Type B pancreatic cell (in vitro differentiated cells): Measurements from ENCODE around the gene RAPGEF4. TPM values are rescaled to one million over a fixed set of nuclear protein-coding genes. Genes with fewer than 3 reads are reported as not detected.

Experiments
- DNase-seq: peaks from one replicate; pipeline ENCODE4 v3.0.0; 2021; ENCODE audit warnings: mixed read lengths; ENCODE audit not compliant: unreplicated experiment; ENCODE audit errors: extremely low spot score
- H3K27ac Mint-ChIP-seq: 2 replicates; pipeline ENCODE4 v1.8.0; 2021; ENCODE audit warnings: mild to moderate bottlenecking, mixed read lengths
- H3K27me3 Mint-ChIP-seq: 2 replicates; pipeline ENCODE4 v1.8.0; 2021; ENCODE audit warnings: mixed read lengths
- H3K36me3 Mint-ChIP-seq: 2 replicates; pipeline ENCODE4 v1.8.0; 2021; ENCODE audit warnings: mixed read lengths
- H3K4me1 Mint-ChIP-seq: one replicate; pipeline ENCODE4 v1.8.0; 2021; ENCODE audit warnings: mixed read lengths; ENCODE audit not compliant: unreplicated experiment
- H3K4me3 Mint-ChIP-seq: 2 replicates; pipeline ENCODE4 v1.8.0; 2021; ENCODE audit warnings: mild to moderate bottlenecking, mixed read lengths
- H3K9me3 Mint-ChIP-seq: 2 replicates; pipeline ENCODE4 v1.8.0; 2021; ENCODE audit warnings: mixed read lengths
- CTCF ChIP-seq: fragments of 200-600 bp; sonication (generic); conservative IDR thresholded peaks from 2 replicates; pipeline ENCODE4 v1.5.0; 2021; ENCODE audit warnings: antibody characterized with exemption, mild to moderate bottlenecking
- total RNA-seq: library from RNA; stranded (reverse); gene quantifications from 2 replicates; pipeline ENCODE4 v1.2.1, GENCODE V29; 2021; ENCODE audit warnings: low replicate concordance

The RAPGEF4 gene
- total RNA-seq, 1 donor from 2014 or later, result 4.3 TPM

- Mint-ChIP-seq H3K36me3 (no peaks in the 10 kb centered on the region), H3K4me3 (no peak overlapping the region), H3K27ac (no peak overlapping the region), H3K9me3 (no peaks in the 10 kb centered on the region), H3K27me3 (peaks cover 3% of the 10 kb centered on the region), H3K4me1 (peaks cover 6% of the 10 kb centered on the region)
- TF ChIP-seq CTCF, result no peak
- DNase-seq, result no peak
These were observed 328.6 kb downstream of the RAPGEF4 start for GRCh38 chr2:173064151-173064805.

GRCh38 chr2:173066887-173067676 lies 331.4 kb downstream of the RAPGEF4 start:
- H3K9me3 Mint-ChIP-seq, result no peaks in the 10 kb centered on the region
- peaks cover 6% of the 10 kb centered on the region for H3K4me1 Mint-ChIP-seq
- no peaks in the 10 kb centered on the region for H3K36me3 Mint-ChIP-seq
- no peak overlapping the region for H3K4me3 Mint-ChIP-seq
- no peak overlapping the region for H3K27ac Mint-ChIP-seq
- H3K27me3 Mint-ChIP-seq, result peaks cover 6% of the 10 kb centered on the region
- no peak for TF ChIP-seq CTCF
- DNase-seq, result no peak

- TF ChIP-seq CTCF, result no peak
- Mint-ChIP-seq H3K4me1 (peaks cover 22% of the 10 kb centered on the region), H3K27me3 (peaks cover 19% of the 10 kb centered on the region), H3K27ac (peak overlapping the region; percentile 80), H3K36me3 (no peaks in the 10 kb centered on the region), H3K9me3 (no peaks in the 10 kb centered on the region), H3K4me3 (peak overlapping the region; percentile 94)
- DNase-seq, result no peak
These were observed 339.6 kb downstream of the RAPGEF4 start for GRCh38 chr2:173075056-173075780.

GRCh38 chr2:173075781-173076580 lies 340.3 kb downstream of the RAPGEF4 start, which contains the start of gene MAP3K20:
MAP3K20 (plus strand) TSS chr2:173075846; CDS start chr2:173091032, 15,186 bp downstream.
- TF ChIP-seq CTCF, result peak; percentile 52
- peak within 1 kb of the TSS; percentile 85 for H3K27ac Mint-ChIP-seq
- no peaks in the 10 kb centered on the region for H3K9me3 Mint-ChIP-seq
- peak; percentile 78 for DNase-seq
- H3K4me3 Mint-ChIP-seq, result peak within 1 kb of the TSS; percentile 94
- peaks cover 22% of the 10 kb centered on the region for H3K4me1 Mint-ChIP-seq
- H3K36me3 Mint-ChIP-seq, result no peaks in the 10 kb centered on the region
- H3K27me3 Mint-ChIP-seq, result peaks cover 17% of the 10 kb centered on the region
